HCT116 (cell line): Measurements from ENCODE around the gene KCNJ1. TPM values are rescaled to one million over a fixed set of nuclear protein-coding genes. Genes with fewer than 3 reads are reported as not detected.

Experiments used
- ATAC-seq: fragments of 200-7000 bp; cut with Tn5 transposase; 2 replicates; pipeline ENCODE4 v1.9.1; 2020; ENCODE audit warnings: mild to moderate bottlenecking, moderate library complexity
- BruUV-seq: library from RNA; stranded (reverse); fragments of 400-500 nt; replicated peaks from 2 replicates; lab custom pipeline; 2021; lab: Mats Ljungman, UMichigan
- CTCF ChIA-PET: fragments of 300-600 bp; sonication (Branson Sonifier 250); formaldehyde crosslinking; loops from one replicate; lab custom pipeline; 2021; ENCODE audit warnings: antibody characterized with exemption; lab: Charles Lee
- POLR2A ChIA-PET: fragments of 300-600, 350-600 bp; sonication (Branson Sonifier 250); formaldehyde crosslinking; loops from one replicate; lab custom pipeline; 2021; ENCODE audit warnings: antibody characterized with exemption; lab: Charles Lee
- RAD21 ChIA-PET, 2 experiments: fragments of 300-600 bp; sonication (Branson Sonifier 250); formaldehyde crosslinking; loops; one replicate each; lab custom pipeline; 2023; ENCODE audit warnings: low total read pairs in 2 of 2; ENCODE audit not compliant: uncharacterized antibody in 2 of 2, unreplicated experiment in 2 of 2, low non-redundant PET in 1 of 2; lab: Charles Lee
- DNase-seq: peaks from one replicate; pipeline ENCODE4 v3.0.0-alpha.2; 2010; ENCODE audit warnings: low read depth, low spot score
- H2AFZ ChIP-seq: fragments of 200-600 bp; shearing (Covaris generic), sonication (generic); 2 replicates; pipeline ENCODE4 v1.6.1; 2017; ENCODE audit warnings: low read depth, mixed run types, mixed read lengths, antibody characterized with exemption, low read length; ENCODE audit not compliant: poor library complexity, severe bottlenecking
- H3K27ac ChIP-seq: 2 replicates; pipeline ENCODE4 v1.5.1; 2012; ENCODE audit warnings: low read depth, low read length
- H3K27me3 ChIP-seq: fragments of 200-600 bp; sonication (generic); 2 replicates; pipeline ENCODE4 v1.6.1; 2016; ENCODE audit warnings: mixed run types, low read length, mixed read lengths; ENCODE audit not compliant: insufficient read depth
- H3K36me3 ChIP-seq, 2 experiments: fragments of 200-500 bp in 1 of 2; fragments of 200-600 bp in 1 of 2; sonication (Bioruptor generic) in 1 of 2; sonication (generic) in 1 of 2; 2 replicates each; pipeline versions ENCODE4 v1.5.1 to v1.6.1; 2014 to 2016; ENCODE audit warnings: low read length in 2 of 2, inconsistent platforms in 1 of 2, mixed read lengths in 1 of 2, mixed run types in 1 of 2; ENCODE audit not compliant: insufficient read depth in 2 of 2, control insufficient read depth in 1 of 2
- H3K4me1 ChIP-seq, 2 experiments: fragments of 200-600 bp in 1 of 2; sonication (generic) in 1 of 2; 2 replicates each; pipeline versions ENCODE4 v1.5.1 to v1.6.1; 2012 to 2017; ENCODE audit warnings: low read length in 2 of 2, inconsistent platforms in 1 of 2, mild to moderate bottlenecking in 1 of 2, mixed read lengths in 1 of 2, mixed run types in 1 of 2, moderate library complexity in 1 of 2; ENCODE audit not compliant: insufficient read depth in 2 of 2, control insufficient read depth in 1 of 2
- H3K4me2 ChIP-seq: fragments of 200-600 bp; sonication (generic); 2 replicates; pipeline ENCODE4 v1.6.1; 2017; ENCODE audit warnings: mixed run types, low read length, mixed read lengths
- H3K4me3 ChIP-seq, 2 experiments: fragments of 200-600 bp in 1 of 2; sonication (generic) in 1 of 2; replicated peaks in 1 of 2; 2 replicates each; pipeline ENCODE4 v1.5.1; 2011 to 2016; ENCODE audit warnings: low read length in 2 of 2, control low read depth in 1 of 2, low read depth in 1 of 2, mild to moderate bottlenecking in 1 of 2, mixed read lengths in 1 of 2, mixed run types in 1 of 2
- H3K79me2 ChIP-seq: fragments of 200-600 bp; sonication (generic); 2 replicates; pipeline ENCODE4 v1.6.1; 2017; ENCODE audit warnings: mild to moderate bottlenecking, mixed run types, low read length, moderate library complexity, mixed read lengths; ENCODE audit not compliant: insufficient read depth
- H3K9ac ChIP-seq: fragments of 200-600 bp; sonication (generic); 2 replicates; pipeline ENCODE4 v1.6.1; 2016; ENCODE audit warnings: low read length, mixed read lengths
- H3K9me2 ChIP-seq: fragments of 200-600 bp; sonication (generic), shearing (Covaris generic); 2 replicates; pipeline ENCODE4 v1.6.1; 2017; ENCODE audit warnings: mixed run types, mild to moderate bottlenecking, moderate library complexity; ENCODE audit not compliant: insufficient read depth
- H3K9me3 ChIP-seq, 2 experiments: fragments of 200-500 bp in 1 of 2; fragments of 200-600 bp in 1 of 2; sonication (Bioruptor generic) in 1 of 2; sonication (generic) in 1 of 2; 2 replicates each; pipeline ENCODE4 v1.6.1; 2014 to 2017; ENCODE audit warnings: low read length in 2 of 2, mixed read lengths in 2 of 2, inconsistent platforms in 1 of 2, low read depth in 1 of 2, mild to moderate bottlenecking in 1 of 2, mixed run types in 1 of 2, moderate library complexity in 1 of 2; ENCODE audit not compliant: control insufficient read depth in 1 of 2, insufficient read depth in 1 of 2
- H4K20me1 ChIP-seq: fragments of 200-600 bp; sonication (generic), shearing (Covaris generic); 2 replicates; pipeline ENCODE4 v1.6.1; 2017; ENCODE audit warnings: mixed run types, mild to moderate bottlenecking, moderate library complexity; ENCODE audit not compliant: insufficient read depth
- ATF3 ChIP-seq: IDR thresholded peaks from 2 replicates; pipeline ENCODE4 v1.6.1; 2012
- CBX3 ChIP-seq: IDR thresholded peaks from 2 replicates; pipeline ENCODE4 v1.6.1; 2012; ENCODE audit warnings: low read depth
- CEBPB ChIP-seq: IDR thresholded peaks from 2 replicates; pipeline ENCODE4 v1.6.1; 2012; ENCODE audit warnings: low read depth
- CTCF ChIP-seq, 3 experiments: fragments of 200-600 bp in 1 of 3; sonication (generic) in 1 of 3; IDR thresholded peaks in 2 of 3; conservative IDR thresholded peaks in 1 of 3; 2 replicates each; pipeline ENCODE4 v1.5.1; 2012 to 2017; ENCODE audit warnings: low read depth in 2 of 3, low read length in 2 of 3, antibody characterized with exemption in 1 of 3, borderline replicate concordance in 1 of 3, control low read depth in 1 of 3, mild to moderate bottlenecking in 1 of 3, mixed read lengths in 1 of 3, mixed run types in 1 of 3, moderate library complexity in 1 of 3; ENCODE audit not compliant: insufficient read depth in 1 of 3
- ELF1 ChIP-seq: IDR thresholded peaks from 2 replicates; pipeline ENCODE4 v1.6.1; 2012; ENCODE audit warnings: low read depth, borderline replicate concordance
- EZH2 ChIP-seq: fragments of 200-600 bp; sonication (generic); IDR thresholded peaks from 2 replicates; pipeline ENCODE4 v1.6.1; 2017; ENCODE audit warnings: antibody characterized with exemption, mixed run types
- FOSL1 ChIP-seq: IDR thresholded peaks from 2 replicates; pipeline ENCODE4 v1.6.1; 2012; ENCODE audit warnings: low read depth
- JUND ChIP-seq: IDR thresholded peaks from 2 replicates; pipeline ENCODE4 v1.6.1; 2012
- MAX ChIP-seq: IDR thresholded peaks from 2 replicates; pipeline ENCODE4 v1.6.1; 2012
- POLR2A ChIP-seq: IDR thresholded peaks from 2 replicates; pipeline ENCODE4 v1.7.0; 2011; ENCODE audit warnings: borderline replicate concordance; ENCODE audit not compliant: insufficient read depth, insufficient read length; ENCODE audit errors: extremely low read depth
- POLR2AphosphoS5 ChIP-seq: IDR thresholded peaks from 2 replicates; pipeline ENCODE4 v1.6.1; 2011; ENCODE audit warnings: mild to moderate bottlenecking, low read depth, low read length, moderate library complexity
- RAD21 ChIP-seq: IDR thresholded peaks from 2 replicates; pipeline ENCODE4 v1.6.1; 2012; ENCODE audit warnings: low read depth, mild to moderate bottlenecking
- REST ChIP-seq: IDR thresholded peaks from 2 replicates; pipeline ENCODE4 v1.6.1; 2012; ENCODE audit warnings: low read depth
- SP1 ChIP-seq: IDR thresholded peaks from 2 replicates; pipeline ENCODE4 v1.6.1; 2012; ENCODE audit warnings: low read depth
- SRF ChIP-seq: IDR thresholded peaks from 2 replicates; pipeline ENCODE4 v1.6.1; 2012; ENCODE audit warnings: low read depth
- TCF7L2 ChIP-seq: IDR thresholded peaks from 2 replicates; pipeline ENCODE4 v1.7.0; 2011; ENCODE audit warnings: borderline replicate concordance, inconsistent platforms; ENCODE audit not compliant: insufficient read depth, insufficient read length; ENCODE audit errors: extremely low read depth
- ZBTB33 ChIP-seq: IDR thresholded peaks from 2 replicates; pipeline ENCODE4 v1.6.1; 2011; ENCODE audit warnings: mild to moderate bottlenecking, low read length, moderate library complexity; ENCODE audit not compliant: insufficient replicate concordance; ENCODE audit errors: extremely low read depth
- ZFX ChIP-seq: fragments of 450-650 bp; IDR thresholded peaks from 2 replicates; pipeline ENCODE4 v1.6.1; 2017
- intact Hi-C: fragments of 100-400 bp; cut with micrococcal nuclease; formaldehyde crosslinking; loops from 2 replicates; pipeline ENCODE4 v1.10.0; 2022
- total RNA-seq: library from RNA; stranded (reverse); gene quantifications from one replicate; pipeline ENCODE4 v1.2.1, GENCODE V29; 2021; ENCODE audit not compliant: unreplicated experiment

Gene KCNJ1
- total RNA-seq, 1 experiment from 2014 or later: 0.15 TPM

GRCh38 chr11:128809128-128809527 is 58.0 kb downstream of the KCNJ1 start:
- H2AFZ ChIP-seq: no peak overlapping the region
- H3K79me2 ChIP-seq: no peaks in the 10 kb centered on the region
- H3K27ac ChIP-seq: no peak overlapping the region
- no peaks in the 10 kb centered on the region for H3K9me3 ChIP-seq
- H3K36me3 ChIP-seq: no peaks in the 10 kb centered on the region
- no peaks in the 10 kb centered on the region for H4K20me1 ChIP-seq
- H3K27me3 ChIP-seq: peaks cover 43% of the 10 kb centered on the region
- H3K4me2 ChIP-seq: no peak overlapping the region
- intact Hi-C loops: no loop called here
- H3K4me3 ChIP-seq: no peak overlapping the region
- TF ChIP-seq MAX: no peak
- TF ChIP-seq TCF7L2: no peak
- no peak for TF ChIP-seq SRF
- no peak for TF ChIP-seq ZBTB33
- no peak for TF ChIP-seq CTCF (IDR thresholded peaks at IDR 0.05 in 2 of 3, conservative IDR thresholded peaks at IDR 0.05 in 1 of 3; ENCODE audit: borderline replicate concordance in 1 of 3, insufficient read depth in 1 of 3, low read depth in 2 of 3, low read length in 2 of 3)
- no peak for TF ChIP-seq FOSL1
- TF ChIP-seq CBX3: no peak
- no peak for TF ChIP-seq SP1
- TF ChIP-seq POLR2AphosphoS5: no peak
- TF ChIP-seq RAD21: no peak
- no peak for TF ChIP-seq ATF3
- TF ChIP-seq CEBPB: no peak
- no peak for TF ChIP-seq JUND
- no peak for TF ChIP-seq ZFX
- no peak for TF ChIP-seq ELF1
- TF ChIP-seq POLR2A: no peak
- TF ChIP-seq REST: no peak
- no peak for TF ChIP-seq EZH2
- TF ChIP-seq, all 23 proteins: peak for 0
- no peak for ATAC-seq
- no TSS peak for BruUV-seq
- Histone ChIP-seq H3K9me2 (no peaks in the 10 kb centered on the region), H3K9ac (no peak overlapping the region), H3K4me1 (no peaks in the 10 kb centered on the region)
- ChIA-PET CTCF (no interaction called here), POLR2A (no interaction called here), RAD21 (no interaction called here)
- no peak for DNase-seq
